Activated gamma-delta T cell treated with anti-CD3 and anti-CD28 coated beads, Interleukin-2, amount 50 U/mL, for 16 hours (primary cell): ENCODE data around the gene PDZRN3.

Source experiments
- DNase-seq: peaks from one replicate; pipeline ENCODE4 v3.0.0-alpha.2; 2020; ENCODE audit warnings: low read depth

The PDZRN3 gene

DNA sequence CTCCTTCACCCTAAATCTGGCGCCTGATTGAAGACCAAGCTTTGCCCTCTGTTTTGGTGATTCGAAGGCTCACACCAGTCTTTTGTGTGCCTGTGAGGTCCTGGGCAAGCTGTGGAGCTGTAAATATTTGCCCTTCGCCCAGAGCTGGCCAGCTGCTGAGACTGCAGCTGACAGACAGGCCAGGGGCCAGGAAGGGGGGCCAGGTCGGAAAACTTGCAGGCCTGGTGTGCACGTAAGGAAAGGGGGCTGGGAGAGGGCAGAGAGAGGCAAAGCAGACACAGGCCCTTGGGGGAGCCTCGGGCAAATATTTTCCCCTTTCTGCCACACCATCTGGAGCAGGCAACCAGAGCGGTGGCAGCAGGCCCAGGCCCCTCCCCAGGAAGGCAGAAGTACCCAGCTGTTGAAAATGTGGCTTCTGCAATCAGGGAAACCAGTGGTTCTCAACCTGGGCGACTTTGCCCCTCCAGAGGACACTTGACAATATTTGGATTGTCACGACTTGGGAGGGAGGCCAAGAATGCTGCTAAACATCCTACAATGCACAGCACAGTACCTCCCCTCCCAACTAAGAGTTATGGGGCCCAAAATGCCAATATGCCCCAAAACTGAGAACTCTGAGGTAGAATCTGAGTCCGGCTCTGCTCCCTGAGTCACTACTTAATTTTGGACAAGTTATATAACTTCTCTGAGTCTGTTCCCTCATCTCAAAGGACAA is 2.5 kb downstream of the PDZRN3 start:
- no peak for DNase-seq

- DNase-seq = no peak
These were observed 3.4 kb downstream of the PDZRN3 start for GRCh38 chr3:73621388-73621787.

DNA sequence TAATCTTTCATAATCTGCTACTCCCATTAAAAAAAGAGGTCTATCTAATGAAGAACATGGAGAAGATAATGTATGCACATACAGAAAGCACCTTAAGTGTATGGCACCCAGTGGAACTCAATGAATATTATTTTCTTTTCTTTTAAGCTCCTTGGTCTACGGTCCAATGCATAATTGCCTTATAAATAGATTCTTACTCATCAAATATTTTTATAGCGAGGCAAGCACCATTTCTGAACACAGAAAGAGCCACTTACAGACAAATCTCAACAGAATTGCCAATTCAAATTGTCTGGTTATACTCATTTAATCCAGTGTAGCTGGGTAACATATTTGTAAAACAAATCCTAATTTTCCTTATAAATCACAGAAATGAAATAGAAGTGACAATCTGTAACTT is 6.3 kb downstream of the PDZRN3 start:
- no peak for DNase-seq

- DNase-seq = no peak
These were observed 8.7 kb downstream of the PDZRN3 start for GRCh38 chr3:73616056-73616455.

GRCh38 chr3:73614419-73614818 is 10.3 kb downstream of the PDZRN3 start:
- no peak for DNase-seq

DNA sequence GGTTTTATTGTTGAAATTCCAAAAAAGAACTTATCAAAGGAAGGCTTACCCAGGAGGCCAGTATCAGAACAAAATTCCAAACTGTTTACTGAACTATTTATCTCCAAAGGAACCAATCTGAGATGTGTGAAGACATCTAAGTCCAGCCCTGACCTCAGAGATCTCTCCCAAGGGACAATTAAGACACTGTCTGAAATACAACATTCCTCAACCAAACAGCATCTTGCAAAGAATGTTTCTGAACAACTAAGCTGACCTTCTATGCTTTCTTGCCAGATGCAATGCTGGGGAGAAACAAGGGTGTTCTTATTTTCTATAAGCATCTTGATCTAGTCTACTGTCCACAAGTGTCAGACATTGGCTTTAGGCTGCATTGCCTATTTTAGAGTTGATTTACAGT is 13.6 kb downstream of the PDZRN3 start:
- no peak for DNase-seq

DNA sequence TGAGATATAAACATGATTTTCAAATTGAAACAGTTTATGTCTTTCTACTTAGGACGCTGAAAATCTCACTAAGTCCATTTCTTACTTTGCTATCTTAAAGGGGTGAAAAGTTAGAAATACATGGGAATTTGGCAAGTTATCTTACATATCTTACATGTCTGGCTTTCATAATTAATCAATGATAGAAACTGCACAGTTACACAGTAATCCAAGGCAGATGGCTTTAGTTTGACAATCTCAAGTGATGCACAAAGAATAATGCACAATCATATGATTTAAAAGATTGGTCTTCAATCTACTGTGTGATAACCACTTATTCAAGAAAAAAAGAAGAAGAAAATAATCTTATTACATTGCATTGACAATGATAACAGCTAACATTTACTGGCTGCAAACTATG is 14.2 kb downstream of the PDZRN3 start:
- DNase-seq = no peak

- no peak for DNase-seq
These were observed 15.1 kb downstream of the PDZRN3 start for GRCh38 chr3:73609655-73610054.

GRCh38 chr3:73609315-73609641 is 15.5 kb downstream of the PDZRN3 start:
- no peak for DNase-seq

GRCh38 chr3:73608456-73609314 is 16.1 kb downstream of the PDZRN3 start:
- DNase-seq = no peak

- DNase-seq = no peak
These were observed 18.9 kb downstream of the PDZRN3 start for GRCh38 chr3:73605861-73606260.

DNA sequence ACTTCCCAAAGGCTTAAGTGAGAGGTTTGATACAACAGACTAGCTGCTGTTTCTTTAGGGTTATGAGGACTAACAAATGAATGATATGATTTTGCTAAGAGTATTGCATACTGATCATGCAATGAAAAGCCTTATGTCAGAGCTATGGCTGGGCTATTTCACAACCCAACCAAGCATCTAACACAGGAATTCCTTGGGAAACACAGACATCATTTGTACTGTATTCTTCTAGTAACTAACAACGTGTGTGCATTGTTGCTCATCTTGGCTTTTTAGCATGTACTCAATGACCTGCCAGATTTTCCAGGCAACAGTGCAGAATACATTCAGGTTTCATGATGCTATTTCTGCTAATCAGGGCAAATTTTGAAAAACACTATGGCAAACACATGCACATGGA is 19.3 kb downstream of the PDZRN3 start:
- DNase-seq = no peak

DNA sequence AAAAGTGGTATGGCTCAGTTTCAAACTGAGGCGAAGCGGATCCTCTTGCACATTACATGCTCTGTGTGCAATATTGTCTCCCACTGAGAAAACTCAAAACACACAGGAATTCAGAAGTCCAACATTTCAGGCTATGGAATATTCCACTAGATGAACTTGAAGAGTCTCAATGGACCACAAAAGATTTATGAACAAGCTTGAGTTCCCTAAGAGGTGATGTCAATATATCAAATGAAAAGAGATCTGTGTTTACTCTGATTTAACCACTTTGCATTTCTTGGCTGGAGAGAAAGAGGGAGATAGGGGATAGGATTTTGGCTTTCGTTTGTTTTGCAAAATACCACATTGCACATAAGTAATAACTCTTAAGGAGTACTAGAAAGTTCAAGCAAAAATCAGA is 20.3 kb downstream of the PDZRN3 start:
- no peak for DNase-seq

DNA sequence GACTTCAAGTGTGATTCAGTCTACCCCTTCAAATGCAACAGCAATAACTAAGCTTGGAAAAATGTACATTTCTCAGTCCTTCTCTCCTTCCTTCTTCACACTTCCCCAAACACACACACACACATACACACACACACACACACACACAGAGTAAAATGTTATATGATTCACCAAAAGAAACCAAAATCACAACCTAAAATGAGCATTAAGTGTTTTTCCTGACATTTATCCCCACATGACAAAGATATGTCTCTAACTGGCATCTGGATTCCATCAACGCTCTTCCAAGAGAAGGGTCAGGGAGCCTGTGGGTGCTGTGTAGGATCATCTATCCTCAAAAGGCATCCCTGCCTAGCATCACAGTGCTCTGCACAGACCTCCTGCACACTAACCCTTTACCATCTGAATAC is 21.0 kb downstream of the PDZRN3 start:
- DNase-seq = no peak

GRCh38 chr3:73602170-73602569 is 22.6 kb downstream of the PDZRN3 start:
- DNase-seq = no peak

- DNase-seq = no peak
These were observed 23.3 kb downstream of the PDZRN3 start for GRCh38 chr3:73601481-73601880.

GRCh38 chr3:73601011-73601410 is 23.7 kb downstream of the PDZRN3 start:
- no peak for DNase-seq

DNA sequence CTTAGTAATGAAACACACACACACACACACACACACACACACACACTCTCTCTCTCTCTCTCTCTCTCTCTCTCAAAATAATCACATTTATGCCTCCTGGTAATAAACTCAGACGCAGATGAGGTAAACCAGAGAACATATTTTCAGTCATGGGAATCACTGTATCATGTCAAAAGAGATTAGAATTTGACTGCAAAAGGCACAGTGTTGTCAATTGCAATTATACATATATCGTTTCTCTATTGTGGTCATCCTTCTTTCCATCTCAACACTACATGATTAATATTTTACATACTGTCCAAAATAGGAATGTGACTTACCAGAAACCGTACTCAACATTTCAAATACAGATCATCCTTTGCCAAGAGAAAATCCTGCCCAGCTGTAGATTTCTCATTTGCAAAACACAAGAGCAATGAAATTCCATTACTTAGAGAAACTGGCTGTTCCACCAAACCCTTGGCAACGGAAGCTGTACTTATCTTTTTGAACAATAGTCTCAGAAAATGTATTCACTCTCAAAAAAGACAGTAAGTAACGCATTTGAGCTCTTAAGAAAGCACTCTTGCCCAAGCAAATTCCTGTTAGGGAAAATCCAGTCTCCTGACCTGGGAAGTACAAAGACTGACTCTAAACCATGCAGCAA is 24.3 kb downstream of the PDZRN3 start:
- no peak for DNase-seq

DNA sequence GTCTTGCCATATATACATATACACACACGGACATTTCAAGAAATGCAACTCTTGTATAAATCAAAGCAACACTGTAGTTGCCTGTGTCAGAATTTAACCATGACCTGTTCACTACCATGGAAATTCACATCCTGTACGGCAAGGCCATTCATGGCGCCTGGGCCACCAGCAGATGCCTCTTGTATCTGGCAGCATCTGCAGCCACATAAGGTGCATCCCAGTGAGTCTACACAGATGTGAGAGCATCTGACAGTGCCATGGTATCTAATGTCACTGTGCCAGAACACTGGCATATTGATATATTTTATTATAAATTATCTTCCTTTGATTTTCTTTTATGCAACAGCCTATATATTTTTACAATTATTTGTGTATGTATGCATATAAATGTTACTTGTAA is 25.1 kb downstream of the PDZRN3 start:
- no peak for DNase-seq

DNA sequence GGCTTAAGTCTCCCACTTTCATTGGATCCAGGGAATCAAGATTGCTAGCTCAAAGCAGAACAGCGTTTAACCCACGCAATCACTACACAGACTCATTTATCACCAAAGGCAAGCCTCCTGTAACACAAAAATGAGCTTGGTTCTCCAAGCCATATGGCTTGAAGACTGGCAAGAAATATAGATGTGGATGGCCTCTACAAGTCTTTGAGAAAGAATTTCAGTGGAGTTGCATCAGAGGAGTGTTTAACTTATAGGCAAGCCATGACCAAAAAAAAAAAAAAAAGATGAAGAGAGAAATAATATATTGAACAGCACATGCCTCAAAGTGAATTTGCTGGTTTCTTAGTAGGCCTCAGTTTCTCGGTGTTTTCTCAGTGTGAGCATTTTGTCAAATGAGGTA is 27.3 kb downstream of the PDZRN3 start:
- no peak for DNase-seq

GRCh38 chr3:73592154-73593144 is 32.3 kb downstream of the PDZRN3 start:
- DNase-seq = no peak

DNA sequence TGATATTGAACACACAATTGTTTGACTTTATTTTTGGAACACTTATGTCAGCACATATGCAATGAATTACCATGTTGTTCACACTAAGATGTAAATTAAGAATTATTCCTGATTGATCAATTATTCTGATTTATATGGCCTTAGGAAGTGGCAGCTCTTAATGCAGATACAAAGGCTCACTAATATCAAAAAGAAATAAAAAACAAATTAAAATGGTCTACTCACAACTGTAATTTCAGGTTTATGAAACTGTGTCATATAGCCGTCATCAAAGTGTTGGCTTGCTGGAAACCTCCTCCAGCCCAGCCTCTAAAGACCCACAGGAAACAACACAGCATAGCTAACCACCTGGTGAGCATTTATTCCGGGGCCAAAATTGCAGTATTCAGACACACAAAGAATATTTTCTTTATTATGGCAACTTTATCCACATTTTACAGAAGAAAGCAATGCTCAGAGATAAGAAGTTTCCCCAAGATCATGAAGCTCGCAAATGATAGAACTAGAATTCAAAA is 33.4 kb downstream of the PDZRN3 start:
- DNase-seq = no peak
